Stomach (tissue), 19 donors: ENCODE data around the gene SCYGR4. TPM values are rescaled to one million over a fixed set of nuclear protein-coding genes. Genes with fewer than 3 reads are reported as not detected.
A peak's percentile ranks its signal among the peaks of the same experiment; 100 is the strongest.

ENCODE experiments used
- DNase-seq, 2 donors: peaks; one replicate each; pipeline versions ENCODE4 v3.0.0 to v3.0.0-alpha.2; 2013 to 2019
- H3K27ac ChIP-seq, 5 donors: fragments of 200-600 bp in 4 of 5; sonication (generic) in 4 of 5; one replicate each; pipeline ENCODE4 v1.5.1; 2013 to 2019; ENCODE audit warnings: mild to moderate bottlenecking in 1 of 5, moderate library complexity in 1 of 5
- H3K27me3 ChIP-seq, 3 donors: fragments of 200-600 bp; sonication (generic); one replicate each; pipeline ENCODE4 v1.5.1; 2017 to 2019; ENCODE audit warnings: mixed run types in 1 of 3
- H3K36me3 ChIP-seq, 4 donors: fragments of 200-600 bp; sonication (generic); 1 replicate in 3 of 4; 2 replicates in 1 of 4; pipeline ENCODE4 v1.5.1; 2016 to 2019
- H3K4me1 ChIP-seq, 4 donors: fragments of 200-600 bp; sonication (generic); one replicate each; pipeline ENCODE4 v1.5.1; 2016 to 2019
- H3K4me3 ChIP-seq, 4 donors: fragments of 200-600 bp; sonication (generic) in 3 of 4; one replicate each; pipeline ENCODE4 v1.5.1; 2016 to 2019; ENCODE audit warnings: mild to moderate bottlenecking in 1 of 4
- H3K9me3 ChIP-seq, 4 donors: fragments of 200-600 bp; sonication (generic); one replicate each; pipeline ENCODE4 v1.5.1; 2016 to 2019
- EP300 ChIP-seq: sonication (generic); formaldehyde crosslinking; IDR thresholded peaks from one replicate; pipeline ENCODE4 v1.6.1; 2017; ENCODE audit warnings: antibody characterized with exemption
- POLR2A ChIP-seq, 4 donors: fragments of 450-650 bp; IDR thresholded peaks; one replicate each; pipeline ENCODE4 v1.6.1; 2016; ENCODE audit warnings: antibody characterized with exemption in 4 of 4, control low read depth in 2 of 4, mild to moderate bottlenecking in 1 of 4, moderate library complexity in 1 of 4
- POLR2AphosphoS5 ChIP-seq, 3 donors: sonication (generic); formaldehyde crosslinking; IDR thresholded peaks; one replicate each; pipeline ENCODE4 v1.6.1; 2016; ENCODE audit warnings: antibody characterized with exemption in 3 of 3
- WGBS, 5 donors: extraction: QIAGEN DNeasy Blood & Tissue Kit in 3 of 5; methylation state at CpG; one replicate each; pipeline versions ENCODE4 v1.1.5 to v1.1.7; 2013 to 2018; 5-methylcytosine and 5-hydroxymethylcytosine counted together
- intact Hi-C: fragments of 100-400 bp; cut with DNase I; formaldehyde crosslinking; loops from one replicate; pipeline ENCODE4 v1.15.1; 2023; ENCODE audit warnings: low total_unique reads
- long read RNA-seq, 10 donors: transcript quantifications; one replicate each; lab custom pipeline, GENCODE V29; 2026
- polyA plus RNA-seq, 3 donors: library from polyadenylated mRNA; stranded (reverse); fragments of 200-250 nt; gene quantifications; one replicate each; pipeline ENCODE4 v1.2.3, GENCODE V29; 2013
- total RNA-seq, 5 donors: library from RNA; depleted of rRNA; stranded (reverse); fragments of >200 nt; gene quantifications; one replicate each; pipeline versions ENCODE4 v1.1.0 to v1.2.3, GENCODE V29; 2014 to 2016
- TF ChIP-seq, protein P1 (sequence below), 7 experiments: fragments of 450-650 bp in 4 of 7; fragments of 200-600 bp in 3 of 7; sonication (generic) in 3 of 7; IDR thresholded peaks; one replicate each; pipeline ENCODE4 v1.5.1; 2016 to 2019; ENCODE audit warnings: antibody characterized with exemption in 7 of 7, control low read depth in 2 of 7, mild to moderate bottlenecking in 1 of 7
- donor health status: healthy with polysubstance abuse.
- donor health status: Bipolar disorder and iron deficiency.
- donor health status: healthy.

The SCYGR4 gene
- not detected for total RNA-seq
- not detected for polyA plus RNA-seq
- long read RNA-seq, donor 1: 0 reads
- long read RNA-seq, donor 2: 0 reads
- long read RNA-seq, donor 3: 0 reads
- long read RNA-seq, donor 4: 0 reads
- long read RNA-seq, donor 5: 0 reads
- long read RNA-seq, donor 6: 0 reads
- long read RNA-seq, donor 7: 0 reads
- long read RNA-seq, donor 8: 0 reads
- long read RNA-seq, donor 9: 0 reads
- long read RNA-seq, donor 10: 0 reads

DNA sequence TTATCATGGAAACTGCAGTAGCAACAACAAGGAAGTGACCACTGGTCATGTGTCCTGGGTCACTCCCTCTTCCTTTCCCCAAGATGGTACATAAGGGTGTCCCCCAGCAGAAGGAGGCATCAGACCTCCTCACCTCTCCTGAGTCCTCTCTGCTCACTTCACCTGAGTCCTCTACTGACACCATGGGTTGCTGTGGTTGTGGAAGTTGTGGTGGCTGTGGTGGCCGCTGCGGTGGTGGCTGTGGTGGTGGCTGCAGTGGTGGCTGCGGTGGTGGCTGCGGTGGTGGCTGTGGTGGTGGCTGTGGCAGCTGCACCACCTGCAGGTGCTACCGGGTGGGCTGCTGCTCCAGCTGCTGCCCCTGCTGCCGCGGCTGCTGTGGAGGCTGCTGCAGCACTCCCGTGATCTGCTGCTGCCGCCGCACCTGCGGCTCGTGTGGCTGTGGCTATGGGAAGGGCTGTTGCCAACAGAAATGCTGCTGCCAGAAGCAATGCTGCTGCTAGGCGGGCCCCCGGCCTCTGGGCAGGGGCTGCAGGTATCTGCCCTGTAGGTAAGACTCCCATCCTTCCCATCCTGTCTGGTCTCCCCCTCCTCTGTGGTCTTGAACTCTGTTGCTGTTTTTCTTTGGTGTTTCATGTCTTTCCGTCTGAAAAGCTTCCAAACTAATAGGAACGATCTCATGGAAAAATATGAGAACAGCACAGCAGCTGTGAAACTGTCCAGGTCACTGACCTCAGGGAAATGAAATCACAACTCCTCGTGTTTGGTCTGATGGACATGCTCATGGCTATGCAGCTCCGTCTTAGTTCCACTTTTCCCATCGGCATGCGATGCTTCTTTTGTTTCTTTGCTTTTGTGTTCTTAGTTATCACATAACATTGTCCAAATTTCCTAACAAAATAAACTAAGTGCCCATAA is at the start of gene SCYGR4:
SCYGR4 (plus strand) TSS at position 183 of the 915 bp plus-strand sequence; CDS start at position 183, 0 bp downstream.
- H3K4me1 ChIP-seq: no peaks in the 10 kb centered on the region
- peak in 1 of 2 donors; percentile 35 for DNase-seq
- TF ChIP-seq POLR2AphosphoS5 (IDR thresholded peaks at IDR 0.05) (no peak), POLR2A (IDR thresholded peaks at IDR 0.05) (no peak), EP300 (no peak)
- TF ChIP-seq, protein P1, sequence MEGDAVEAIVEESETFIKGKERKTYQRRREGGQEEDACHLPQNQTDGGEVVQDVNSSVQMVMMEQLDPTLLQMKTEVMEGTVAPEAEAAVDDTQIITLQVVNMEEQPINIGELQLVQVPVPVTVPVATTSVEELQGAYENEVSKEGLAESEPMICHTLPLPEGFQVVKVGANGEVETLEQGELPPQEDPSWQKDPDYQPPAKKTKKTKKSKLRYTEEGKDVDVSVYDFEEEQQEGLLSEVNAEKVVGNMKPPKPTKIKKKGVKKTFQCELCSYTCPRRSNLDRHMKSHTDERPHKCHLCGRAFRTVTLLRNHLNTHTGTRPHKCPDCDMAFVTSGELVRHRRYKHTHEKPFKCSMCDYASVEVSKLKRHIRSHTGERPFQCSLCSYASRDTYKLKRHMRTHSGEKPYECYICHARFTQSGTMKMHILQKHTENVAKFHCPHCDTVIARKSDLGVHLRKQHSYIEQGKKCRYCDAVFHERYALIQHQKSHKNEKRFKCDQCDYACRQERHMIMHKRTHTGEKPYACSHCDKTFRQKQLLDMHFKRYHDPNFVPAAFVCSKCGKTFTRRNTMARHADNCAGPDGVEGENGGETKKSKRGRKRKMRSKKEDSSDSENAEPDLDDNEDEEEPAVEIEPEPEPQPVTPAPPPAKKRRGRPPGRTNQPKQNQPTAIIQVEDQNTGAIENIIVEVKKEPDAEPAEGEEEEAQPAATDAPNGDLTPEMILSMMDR (IDR thresholded peaks at IDR 0.05): no peak
- no peaks in the 10 kb centered on the region for H3K9me3 ChIP-seq
- intact Hi-C loops: no loop called here
- H3K4me3 ChIP-seq: no peak within 1 kb of the TSS
- peaks cover 0 to 19% (median 0%) of the 10 kb centered on the region in 3 donors for H3K27me3 ChIP-seq
- no peak within 1 kb of the TSS for H3K27ac ChIP-seq
- WGBS, 5 donors: 73 to 85% (median 80%) methylated on average over 13 to 20 of the region's 20 CpGs
- H3K36me3 ChIP-seq: no peaks in the 10 kb centered on the region

DNA sequence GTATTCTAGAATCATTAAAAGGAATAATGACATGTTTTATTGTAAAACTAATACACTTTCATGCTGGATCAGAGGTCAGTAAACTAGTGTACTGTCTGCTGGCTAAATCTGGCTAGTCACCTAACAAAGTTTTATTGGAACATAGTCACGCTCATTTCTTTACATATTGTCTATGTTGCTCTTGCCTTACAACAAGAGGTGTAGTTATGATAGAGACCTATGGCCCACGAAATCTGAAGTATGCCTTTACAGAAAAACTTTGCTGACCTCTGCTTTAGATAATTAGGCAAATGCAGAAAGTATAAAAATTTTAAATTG is 48.5 kb upstream of the SCYGR4 start:
- no peak for DNase-seq
- peaks cover 0 to 3% (median 0%) of the 10 kb centered on the region in 4 donors for H3K36me3 ChIP-seq
- H3K4me3 ChIP-seq: no peak overlapping the region
- no peak overlapping the region for H3K27ac ChIP-seq
- no peaks in the 10 kb centered on the region for H3K4me1 ChIP-seq
- WGBS, 5 donors: 84 to 92% (median 89%) methylated on average over 2 of the region's 2 CpGs
- intact Hi-C loops: no loop called here
- H3K9me3 ChIP-seq: no peaks in the 10 kb centered on the region
- no peaks in the 10 kb centered on the region for H3K27me3 ChIP-seq
- no peak for TF ChIP-seq EP300
- TF ChIP-seq POLR2AphosphoS5 (IDR thresholded peaks at IDR 0.05): no peak
- TF ChIP-seq POLR2A (IDR thresholded peaks at IDR 0.05): no peak
- TF ChIP-seq, protein P1 (IDR thresholded peaks at IDR 0.05): no peak

GRCh38 chr2:227570615-227571014 is 46.7 kb upstream of the SCYGR4 start:
- peaks cover 0 to 3% (median 0%) of the 10 kb centered on the region in 4 donors for H3K36me3 ChIP-seq
- intact Hi-C loops: no loop called here
- 41 to 58% (median 44%) methylated on average over 1 of the region's 1 CpG for WGBS, 5 donors
- no peak overlapping the region for H3K27ac ChIP-seq
- no peak for DNase-seq
- H3K9me3 ChIP-seq: no peaks in the 10 kb centered on the region
- TF ChIP-seq POLR2A (IDR thresholded peaks at IDR 0.05) (no peak), EP300 (no peak), POLR2AphosphoS5 (IDR thresholded peaks at IDR 0.05) (no peak)
- TF ChIP-seq, protein P1 (IDR thresholded peaks at IDR 0.05): no peak
- H3K4me1 ChIP-seq: no peaks in the 10 kb centered on the region
- H3K4me3 ChIP-seq: no peak overlapping the region
- no peaks in the 10 kb centered on the region for H3K27me3 ChIP-seq

GRCh38 chr2:227576110-227576509 is 41.2 kb upstream of the SCYGR4 start:
- Histone ChIP-seq H3K27ac (no peak overlapping the region), H3K9me3 (no peaks in the 10 kb centered on the region), H3K4me3 (no peak overlapping the region), H3K27me3 (no peaks in the 10 kb centered on the region), H3K4me1 (no peaks in the 10 kb centered on the region), H3K36me3 (no peaks in the 10 kb centered on the region)
- intact Hi-C loops: no loop called here
- TF ChIP-seq EP300 (no peak), POLR2AphosphoS5 (IDR thresholded peaks at IDR 0.05) (no peak), POLR2A (IDR thresholded peaks at IDR 0.05) (no peak)
- TF ChIP-seq, protein P1 (IDR thresholded peaks at IDR 0.05): no peak
- DNase-seq: no peak
